ENCODE measurements around the gene TERB1. TPM values are rescaled to one million over a fixed set of nuclear protein-coding genes. Genes with fewer than 3 reads are reported as not detected.

Gene TERB1
- total and polyA plus RNA-seq, 2 donors (not counting 3 experiments of a cell fraction or from before 2014, with no cell fraction given) = not detected

DNA sequence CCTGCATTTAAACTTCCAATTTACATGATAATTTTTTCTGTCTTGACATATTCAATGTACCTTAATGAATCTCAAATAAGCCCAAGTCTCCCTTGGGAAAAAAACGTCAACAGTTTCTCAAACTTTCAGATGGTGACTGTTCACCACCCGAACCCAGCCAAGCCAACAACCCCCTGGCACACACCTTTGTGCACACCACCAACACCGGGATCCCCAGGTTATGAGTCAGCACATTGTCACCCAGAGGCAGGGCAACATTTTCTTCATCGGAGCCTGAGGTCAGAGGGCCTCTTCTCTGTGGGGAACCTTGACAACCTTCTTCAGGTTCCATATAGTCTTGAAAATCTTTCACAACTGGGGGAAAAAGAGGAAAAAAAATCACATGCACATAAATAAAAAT is 65.5 kb downstream of the TERB1 start:
- no peak for FAIRE-seq
- H3K9me3 ChIP-seq (replicated peaks; ENCODE audit: control insufficient read depth, insufficient read depth, low read length) = no peaks in the 10 kb centered on the region
- no peaks in the 10 kb centered on the region for H3K9me1 ChIP-seq (replicated peaks; ENCODE audit: control insufficient read depth, extremely low read depth, insufficient read depth, low read length)
- no peak overlapping the region for H3K9ac ChIP-seq (replicated peaks; ENCODE audit: extremely low read depth, insufficient read depth, low read length)
- no peaks in the 10 kb centered on the region for H3K27me3 ChIP-seq (ENCODE audit: control insufficient read depth in 2 of 2, insufficient read depth in 2 of 2, low read length in 2 of 2)
- no peaks in the 10 kb centered on the region for H4K20me1 ChIP-seq (replicated peaks; ENCODE audit: control insufficient read depth, extremely low read depth, insufficient read depth, low read length)
- no peak for TF ChIP-seq POLR2AphosphoS5 (IDR thresholded peaks at IDR 0.05; ENCODE audit: insufficient read depth, low read depth, low read length)
- TF ChIP-seq EZH2 (IDR thresholded peaks at IDR 0.05; ENCODE audit: borderline replicate concordance, low read depth, low read length, severe bottlenecking) = no peak
- no peak for TF ChIP-seq JUN (IDR thresholded peaks at IDR 0.05; ENCODE audit: borderline replicate concordance, insufficient read depth, insufficient read length, low read depth)
- no peak for TF ChIP-seq POLR2A (IDR thresholded peaks at IDR 0.05; ENCODE audit: low read depth, low read length)
- TF ChIP-seq MYC (IDR thresholded peaks at IDR 0.05; ENCODE audit: low read depth, low read length) = no peak
- no peak for TF ChIP-seq FOS (IDR thresholded peaks at IDR 0.05; ENCODE audit: borderline replicate concordance, insufficient read depth, low read length)
- TF ChIP-seq, protein P1, sequence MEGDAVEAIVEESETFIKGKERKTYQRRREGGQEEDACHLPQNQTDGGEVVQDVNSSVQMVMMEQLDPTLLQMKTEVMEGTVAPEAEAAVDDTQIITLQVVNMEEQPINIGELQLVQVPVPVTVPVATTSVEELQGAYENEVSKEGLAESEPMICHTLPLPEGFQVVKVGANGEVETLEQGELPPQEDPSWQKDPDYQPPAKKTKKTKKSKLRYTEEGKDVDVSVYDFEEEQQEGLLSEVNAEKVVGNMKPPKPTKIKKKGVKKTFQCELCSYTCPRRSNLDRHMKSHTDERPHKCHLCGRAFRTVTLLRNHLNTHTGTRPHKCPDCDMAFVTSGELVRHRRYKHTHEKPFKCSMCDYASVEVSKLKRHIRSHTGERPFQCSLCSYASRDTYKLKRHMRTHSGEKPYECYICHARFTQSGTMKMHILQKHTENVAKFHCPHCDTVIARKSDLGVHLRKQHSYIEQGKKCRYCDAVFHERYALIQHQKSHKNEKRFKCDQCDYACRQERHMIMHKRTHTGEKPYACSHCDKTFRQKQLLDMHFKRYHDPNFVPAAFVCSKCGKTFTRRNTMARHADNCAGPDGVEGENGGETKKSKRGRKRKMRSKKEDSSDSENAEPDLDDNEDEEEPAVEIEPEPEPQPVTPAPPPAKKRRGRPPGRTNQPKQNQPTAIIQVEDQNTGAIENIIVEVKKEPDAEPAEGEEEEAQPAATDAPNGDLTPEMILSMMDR (IDR thresholded peaks at IDR 0.05; ENCODE audit: extremely low read depth in 1 of 2, insufficient read depth in 1 of 2, low read depth in 1 of 2, low read length in 2 of 2) = no peak
- no peak for TF ChIP-seq GATA2 (IDR thresholded peaks at IDR 0.05; ENCODE audit: insufficient read depth, insufficient read length, low read depth, low read length)
- TF ChIP-seq, protein P2, sequence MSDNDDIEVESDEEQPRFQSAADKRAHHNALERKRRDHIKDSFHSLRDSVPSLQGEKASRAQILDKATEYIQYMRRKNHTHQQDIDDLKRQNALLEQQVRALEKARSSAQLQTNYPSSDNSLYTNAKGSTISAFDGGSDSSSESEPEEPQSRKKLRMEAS (IDR thresholded peaks at IDR 0.05; ENCODE audit: insufficient read depth, insufficient read length) = no peak
- POLR2A ChIA-PET = no interaction called here
- peaks cover 36% of the 10 kb centered on the region for H3K79me2 ChIP-seq (ENCODE audit: control insufficient read depth, insufficient read depth, low read length)
- DNase-seq (ENCODE audit: low read depth, low spot score) = no peak
- H3K27ac ChIP-seq (ENCODE audit: insufficient read depth, low read depth, low read length) = no peak overlapping the region
- no TSS peak for BruUV-seq (replicated peaks)
- peaks cover 12% of the 10 kb centered on the region for H3K4me1 ChIP-seq (ENCODE audit: control insufficient read depth, extremely low read depth, insufficient read depth, low read length)
- no peak overlapping the region for H3K4me2 ChIP-seq (ENCODE audit: insufficient read depth, low read length)
- intact Hi-C loops (cut with micrococcal nuclease) (no loop called here), dilution Hi-C loops (cut with MboI; ENCODE audit: extremely low pct_ligation_motif_present, low sequenced_read_pairs) (no loop called here)
- no peak overlapping the region for H2AFZ ChIP-seq (ENCODE audit: low read depth, low read length)
- CTCF ChIA-PET = interaction anchor here (0.6 to 3.2 kb wide), 8 partner anchors 8 to 132 kb away, joined by 3 to 21 read pairs (median 6); partner anchors contain the start of genes DYNC1LI2 and NAE1
- peaks cover 36 to 41% of the 10 kb centered on the region in 2 experiments for H3K36me3 ChIP-seq (ENCODE audit: control insufficient read depth in 2 of 2, extremely low read depth in 1 of 2, insufficient read depth in 2 of 2, low read length in 2 of 2)
- no peak overlapping the region for H3K4me3 ChIP-seq (replicated peaks in 1 of 3; ENCODE audit: insufficient read depth in 1 of 3, low read depth in 1 of 3, low read length in 3 of 3)

Data from endothelial cell of umbilical vein (primary cell).